Heart left ventricle (tissue), 16 donors: ENCODE measurements around the gene SLC4A2. TPM values are rescaled to one million over a fixed set of nuclear protein-coding genes. Genes with fewer than 3 reads are reported as not detected.

ENCODE experiments used
- ATAC-seq, 4 donors: fragments of 200-7000 bp; cut with Tn5 transposase; one replicate each; pipeline ENCODE4 v1.9.1; 2020 to 2022; ENCODE audit warnings: moderate library complexity in 4 of 4, mild to moderate bottlenecking in 3 of 4, moderate number of reproducible peaks in 1 of 4
- DNase-seq, 5 donors: peaks; one replicate each; pipeline ENCODE4 v3.0.0-alpha.2; 2020
- H3K27ac ChIP-seq, 12 donors: fragments of 200-600 bp; sonication (generic) in 4 of 12; one replicate each; pipeline versions ENCODE4 v1.5.0 to v1.8.0; 2016 to 2022; ENCODE audit warnings: mild to moderate bottlenecking in 2 of 12
- H3K27me3 ChIP-seq, 9 donors: fragments of 200-600 bp; sonication (generic) in 2 of 9; one replicate each; pipeline versions ENCODE4 v1.5.1 to v1.8.0; 2016 to 2022; ENCODE audit warnings: mild to moderate bottlenecking in 3 of 9
- H3K36me3 ChIP-seq, 9 donors: fragments of 200-600 bp; sonication (generic) in 2 of 9; one replicate each; pipeline versions ENCODE4 v1.5.0 to v1.8.0; 2018 to 2022; ENCODE audit warnings: mild to moderate bottlenecking in 2 of 9
- H3K4me1 ChIP-seq, 12 donors: fragments of 200-600 bp; sonication (generic) in 4 of 12; one replicate each; pipeline versions ENCODE4 v1.5.0 to v1.8.0; 2016 to 2022; ENCODE audit warnings: mild to moderate bottlenecking in 3 of 12
- H3K4me3 ChIP-seq, 12 donors: fragments of 200-600 bp; sonication (generic) in 4 of 12; one replicate each; pipeline versions ENCODE4 v1.5.0 to v1.8.0; 2017 to 2022; ENCODE audit warnings: mild to moderate bottlenecking in 9 of 12, moderate library complexity in 4 of 12
- H3K9me3 ChIP-seq, 12 donors: fragments of 200-600 bp; sonication (generic) in 4 of 12; one replicate each; pipeline versions ENCODE4 v1.5.0 to v1.8.0; 2016 to 2022; ENCODE audit warnings: mild to moderate bottlenecking in 1 of 12
- POLR2A ChIP-seq, 2 donors: fragments of 450-650 bp; IDR thresholded peaks; one replicate each; pipeline ENCODE4 v1.6.1; 2017; ENCODE audit warnings: antibody characterized with exemption in 2 of 2, mild to moderate bottlenecking in 2 of 2, moderate library complexity in 2 of 2
- WGBS, 4 donors: extraction: QIAGEN DNeasy Blood & Tissue Kit in 2 of 4; methylation state at CpG; one replicate each; pipeline versions ENCODE4 v1.1.5 to v1.1.7; 2013 to 2018; 5-methylcytosine and 5-hydroxymethylcytosine counted together
- intact Hi-C, 10 donors: fragments of 100-400 bp; cut with DNase I; formaldehyde crosslinking; loops; one replicate each; pipeline versions ENCODE4 v1.11.1 to v1.14.2; 2022
- polyA plus RNA-seq, 2 donors: library from polyadenylated mRNA; stranded (reverse); fragments of 200-250 nt; gene quantifications; one replicate each; pipeline ENCODE4 v1.2.3, GENCODE V29; 2013
- total RNA-seq, 9 donors: library from RNA; depleted of rRNA in 2 of 9; stranded (reverse); fragments of >200 nt in 2 of 9; fragmentation: NEBNext Ultra II Directional in 3 of 9; extraction: Animal tissue kit (Norgen Biotek cat#: 25700) in 3 of 9; gene quantifications; one replicate each; pipeline versions ENCODE4 v1.1.0 to v1.2.4, GENCODE V29; 2016 to 2023
- TF ChIP-seq, protein P1 (sequence below), 12 donors: fragments of 200-600 bp; sonication (generic) in 4 of 12; IDR thresholded peaks; one replicate each; pipeline versions ENCODE4 v1.5.0 to v1.8.0; 2018 to 2022; ENCODE audit warnings: antibody characterized with exemption in 12 of 12, mild to moderate bottlenecking in 5 of 12
- donor health status: ischemic (EF 13 %, LVEDD 7.1; RV severe dilation, severe dysfunction).
- donor health status: healthy with polysubstance abuse.
- donor health status: DM: no; HTN: yes; CAD: no.
- donor health status: DM: no; HTN: no; CAD: no.
- donor health status: ischemic (EF 25% LVEDD 6.9; RV normal size, moderate dysfunction).
- donor health status: ischemic (EF 25% LVEDD 5.7; RV mildly dilated, moderate dysfunction).
- donor health status: healthy.
- donor health status: DM: yes; HTN: yes; CAD: no.
- donor health status: ischemic (EF 35%, LVEDD 5.7; RV mildly dilated, moderate dysfunction).
- donor health status: nonischemic (EF 11% LVEDD 7.7; RV severe dilation, severe dysfunction).
- donor health status: DM: yes; HTN: yes; CAD: no.
- donor health status: PGD.
- donor health status: ischemic (EF 29% LVEDD 5.4; RV normal size, mild dysfunction).
- donor health status: nonischemic (EF 23%, LVEDD 6.1; RV moderate dilation, normal function).

SLC4A2 gene
- total and polyA plus RNA-seq, 11 donors = 44.1 to 113 (median 68.3) TPM

DNA sequence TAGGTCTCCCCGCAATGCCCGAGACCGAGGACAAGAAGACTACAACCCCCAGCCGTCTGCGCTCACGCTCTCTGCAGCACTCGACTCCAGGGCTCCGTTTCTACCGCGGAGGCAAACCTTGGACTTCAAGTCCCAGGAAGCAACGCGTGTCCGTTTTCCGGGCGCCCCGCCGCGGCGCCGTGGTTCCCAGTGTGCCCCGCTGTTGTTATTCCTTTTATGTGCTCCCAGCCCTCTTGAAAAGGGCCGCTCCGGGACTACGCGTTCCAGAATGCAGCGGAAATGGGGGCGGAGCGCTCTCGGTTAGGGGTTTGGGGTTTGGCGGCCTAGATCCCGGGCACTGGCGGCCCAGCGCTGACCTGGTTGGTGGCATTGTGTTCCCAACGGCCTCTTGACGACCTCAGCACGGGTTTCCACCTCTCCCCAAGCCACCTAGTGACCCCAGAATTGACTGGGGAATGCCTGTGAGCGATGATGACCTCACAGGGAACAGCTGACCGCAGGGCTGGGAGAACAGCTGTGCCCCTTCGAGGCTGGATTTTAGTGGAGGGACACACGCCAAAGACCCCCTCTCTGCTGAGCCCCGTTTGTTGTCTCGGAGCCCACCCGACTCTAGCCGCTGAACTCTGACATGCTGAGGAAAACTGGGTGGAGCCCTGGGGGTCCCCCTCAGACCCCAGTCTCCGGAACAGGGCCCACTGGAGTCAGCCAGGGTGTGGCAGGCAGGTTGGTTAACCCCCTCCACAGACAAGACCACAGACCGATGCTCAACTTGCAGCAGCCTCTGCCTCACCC lies 1.2 kb upstream of the SLC4A2 start:
- 1 to 5% (median 1%) methylated on average over 17 to 46 of the region's 46 CpGs for WGBS, 4 donors
- ATAC-seq (peak; percentile 88 to 93 (median 91)), DNase-seq (peak; percentile 98 to 100 (median 99))
- intact Hi-C loops = loop anchor here in 5 of 10 donors (1.0 to 10.0 kb wide), 9 partner anchors 23 to 1346 kb away; partner anchors contain the start of genes ABCB8 (in 3 of the 5), AGAP3 (in 2 of the 5), FASTK (in 2 of the 5) and ABCF2 (in 1 of the 5)
- H3K9me3 ChIP-seq = no peaks in the 10 kb centered on the region
- H3K27me3 ChIP-seq = no peaks in the 10 kb centered on the region
- H3K27ac ChIP-seq = peak overlapping the region; percentile 90 to 99 (median 98)
- H3K36me3 ChIP-seq = peaks cover 0 to 6% (median 0%) of the 10 kb centered on the region in 9 donors
- peak; percentile 68 to 97 for TF ChIP-seq POLR2A (IDR thresholded peaks at IDR 0.05)
- TF ChIP-seq, protein P1, sequence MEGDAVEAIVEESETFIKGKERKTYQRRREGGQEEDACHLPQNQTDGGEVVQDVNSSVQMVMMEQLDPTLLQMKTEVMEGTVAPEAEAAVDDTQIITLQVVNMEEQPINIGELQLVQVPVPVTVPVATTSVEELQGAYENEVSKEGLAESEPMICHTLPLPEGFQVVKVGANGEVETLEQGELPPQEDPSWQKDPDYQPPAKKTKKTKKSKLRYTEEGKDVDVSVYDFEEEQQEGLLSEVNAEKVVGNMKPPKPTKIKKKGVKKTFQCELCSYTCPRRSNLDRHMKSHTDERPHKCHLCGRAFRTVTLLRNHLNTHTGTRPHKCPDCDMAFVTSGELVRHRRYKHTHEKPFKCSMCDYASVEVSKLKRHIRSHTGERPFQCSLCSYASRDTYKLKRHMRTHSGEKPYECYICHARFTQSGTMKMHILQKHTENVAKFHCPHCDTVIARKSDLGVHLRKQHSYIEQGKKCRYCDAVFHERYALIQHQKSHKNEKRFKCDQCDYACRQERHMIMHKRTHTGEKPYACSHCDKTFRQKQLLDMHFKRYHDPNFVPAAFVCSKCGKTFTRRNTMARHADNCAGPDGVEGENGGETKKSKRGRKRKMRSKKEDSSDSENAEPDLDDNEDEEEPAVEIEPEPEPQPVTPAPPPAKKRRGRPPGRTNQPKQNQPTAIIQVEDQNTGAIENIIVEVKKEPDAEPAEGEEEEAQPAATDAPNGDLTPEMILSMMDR (IDR thresholded peaks at IDR 0.05) = peak in 1 of 12 donors; percentile 8
- peaks cover 9 to 53% (median 46%) of the 10 kb centered on the region in 12 donors for H3K4me1 ChIP-seq
- H3K4me3 ChIP-seq = peak overlapping the region in 11 of 12 donors; percentile 68 to 100 (median 92)

DNA sequence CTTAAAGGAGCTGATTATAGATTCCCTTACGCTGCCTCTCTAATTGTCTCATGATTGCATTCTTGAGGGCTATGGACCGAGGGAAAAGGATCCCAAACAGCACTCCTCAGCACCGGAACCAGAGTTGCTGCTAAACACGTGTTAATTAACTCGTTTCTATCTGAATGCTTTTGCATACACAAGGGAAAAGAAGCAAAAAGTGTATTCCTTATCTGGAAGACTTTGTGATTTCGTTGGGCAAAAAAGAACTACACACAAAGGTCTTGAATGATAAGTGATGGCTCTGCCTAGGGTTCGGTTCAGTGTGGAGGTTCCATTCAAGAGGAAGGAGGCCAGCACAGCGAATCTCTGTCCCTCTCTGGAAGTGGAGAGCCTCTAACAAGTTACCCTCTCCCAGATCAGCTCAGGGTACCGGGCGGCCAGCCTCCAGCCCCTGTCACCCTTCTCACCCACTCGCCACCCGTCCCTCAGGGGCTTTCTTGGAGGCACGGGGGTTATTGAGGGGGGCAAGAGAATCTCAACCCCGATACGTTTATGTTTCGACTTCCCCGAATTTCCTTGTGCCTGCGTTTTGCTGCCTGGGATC lies 515 bp upstream of the SLC4A2 start:
- WGBS, 4 donors = 4 to 8% (median 6%) methylated on average over 18 of the region's 18 CpGs
- ATAC-seq (no peak), DNase-seq (no peak)
- Histone ChIP-seq H3K4me1 (peaks cover 9 to 55% (median 48%) of the 10 kb centered on the region in 12 donors), H3K9me3 (no peaks in the 10 kb centered on the region), H3K27me3 (no peaks in the 10 kb centered on the region), H3K36me3 (peaks cover 0 to 6% (median 1%) of the 10 kb centered on the region in 9 donors), H3K4me3 (peak overlapping the region; percentile 68 to 100 (median 90)), H3K27ac (peak overlapping the region; percentile 90 to 99 (median 98))
- intact Hi-C loops = loop anchor here in 5 of 10 donors (1.0 to 10.0 kb wide), 8 partner anchors 22 to 1347 kb away; partner anchors contain the start of genes ABCB8 (in 4 of the 5), AGAP3 (in 2 of the 5), FASTK (in 2 of the 5) and ABCF2 (in 1 of the 5)
- no peak for TF ChIP-seq POLR2A (IDR thresholded peaks at IDR 0.05)
- TF ChIP-seq, protein P1 (IDR thresholded peaks at IDR 0.05) = no peak

DNA sequence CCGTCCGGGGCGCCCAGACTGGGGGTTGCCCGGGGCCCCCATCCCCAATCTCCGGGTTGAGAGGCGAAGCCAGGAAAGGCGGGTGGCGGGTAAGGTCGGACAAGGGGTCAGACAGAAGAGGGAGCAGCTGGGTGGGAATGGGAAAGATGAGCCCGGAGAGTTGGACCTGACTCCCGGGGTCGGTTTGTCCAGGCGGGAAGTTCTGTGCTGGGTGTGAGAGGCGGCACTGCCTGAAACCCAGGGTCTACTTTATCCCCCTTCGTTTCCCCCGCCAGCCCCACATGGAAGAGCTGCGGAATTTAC lies 675 bp downstream of the SLC4A2 start:
- DNase-seq (no peak), ATAC-seq (no peak)
- H3K27me3 ChIP-seq = no peaks in the 10 kb centered on the region
- peak overlapping the region; percentile 68 to 100 (median 90) for H3K4me3 ChIP-seq
- no peak for TF ChIP-seq POLR2A (IDR thresholded peaks at IDR 0.05)
- TF ChIP-seq, protein P1 (IDR thresholded peaks at IDR 0.05) = peak in 3 of 12 donors; percentile 4 to 13 (median 4)
- peak overlapping the region; percentile 90 to 99 (median 98) for H3K27ac ChIP-seq
- H3K36me3 ChIP-seq = peaks cover 0 to 17% (median 13%) of the 10 kb centered on the region in 9 donors
- H3K9me3 ChIP-seq = no peaks in the 10 kb centered on the region
- peaks cover 9 to 55% (median 48%) of the 10 kb centered on the region in 12 donors for H3K4me1 ChIP-seq
- WGBS, 4 donors = 1 to 5% (median 3%) methylated on average over 13 to 17 of the region's 17 CpGs
- intact Hi-C loops = loop anchor here in 3 of 10 donors (1.0 to 10.0 kb wide), 3 partner anchors 20 to 55 kb away; partner anchors contain the start of gene FASTK (in 2 of the 3)
